ENCODE measurements around the gene BPIFB1.

BPIFB1 gene

DNA sequence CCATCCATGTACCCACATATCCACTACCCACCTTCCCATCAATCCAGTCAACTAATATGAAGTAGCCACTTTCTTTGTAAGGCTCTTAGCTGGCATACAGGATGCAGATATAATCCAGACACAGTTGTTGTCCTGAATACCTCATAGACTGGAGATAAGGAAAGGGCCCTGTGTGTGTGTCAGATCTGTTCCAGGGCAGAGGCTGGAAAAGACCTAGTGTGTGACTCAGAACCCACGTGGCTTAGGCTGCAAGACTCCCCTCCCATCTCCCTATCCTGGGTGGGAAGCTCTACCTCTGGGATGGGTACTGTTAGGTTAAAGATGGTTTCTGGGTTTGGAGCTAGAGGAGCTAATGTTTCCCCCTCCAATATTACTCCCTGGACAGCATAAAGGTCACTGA, 43.6 kb upstream of the BPIFB1 start:
- Mint-ChIP-seq H3K4me3 (no peak overlapping the region), H3K27ac (no peak overlapping the region), H3K4me1 (no peaks in the 10 kb centered on the region), H3K27me3 (ENCODE audit: low read depth) (peaks cover 37% of the 10 kb centered on the region), H3K36me3 (ENCODE audit: low read depth) (no peaks in the 10 kb centered on the region), H3K9me3 (no peaks in the 10 kb centered on the region)
- TF ChIP-seq, protein P1, sequence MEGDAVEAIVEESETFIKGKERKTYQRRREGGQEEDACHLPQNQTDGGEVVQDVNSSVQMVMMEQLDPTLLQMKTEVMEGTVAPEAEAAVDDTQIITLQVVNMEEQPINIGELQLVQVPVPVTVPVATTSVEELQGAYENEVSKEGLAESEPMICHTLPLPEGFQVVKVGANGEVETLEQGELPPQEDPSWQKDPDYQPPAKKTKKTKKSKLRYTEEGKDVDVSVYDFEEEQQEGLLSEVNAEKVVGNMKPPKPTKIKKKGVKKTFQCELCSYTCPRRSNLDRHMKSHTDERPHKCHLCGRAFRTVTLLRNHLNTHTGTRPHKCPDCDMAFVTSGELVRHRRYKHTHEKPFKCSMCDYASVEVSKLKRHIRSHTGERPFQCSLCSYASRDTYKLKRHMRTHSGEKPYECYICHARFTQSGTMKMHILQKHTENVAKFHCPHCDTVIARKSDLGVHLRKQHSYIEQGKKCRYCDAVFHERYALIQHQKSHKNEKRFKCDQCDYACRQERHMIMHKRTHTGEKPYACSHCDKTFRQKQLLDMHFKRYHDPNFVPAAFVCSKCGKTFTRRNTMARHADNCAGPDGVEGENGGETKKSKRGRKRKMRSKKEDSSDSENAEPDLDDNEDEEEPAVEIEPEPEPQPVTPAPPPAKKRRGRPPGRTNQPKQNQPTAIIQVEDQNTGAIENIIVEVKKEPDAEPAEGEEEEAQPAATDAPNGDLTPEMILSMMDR (IDR thresholded peaks at IDR 0.05; ENCODE audit: unreplicated experiment in 3 of 3): no peak

DNA sequence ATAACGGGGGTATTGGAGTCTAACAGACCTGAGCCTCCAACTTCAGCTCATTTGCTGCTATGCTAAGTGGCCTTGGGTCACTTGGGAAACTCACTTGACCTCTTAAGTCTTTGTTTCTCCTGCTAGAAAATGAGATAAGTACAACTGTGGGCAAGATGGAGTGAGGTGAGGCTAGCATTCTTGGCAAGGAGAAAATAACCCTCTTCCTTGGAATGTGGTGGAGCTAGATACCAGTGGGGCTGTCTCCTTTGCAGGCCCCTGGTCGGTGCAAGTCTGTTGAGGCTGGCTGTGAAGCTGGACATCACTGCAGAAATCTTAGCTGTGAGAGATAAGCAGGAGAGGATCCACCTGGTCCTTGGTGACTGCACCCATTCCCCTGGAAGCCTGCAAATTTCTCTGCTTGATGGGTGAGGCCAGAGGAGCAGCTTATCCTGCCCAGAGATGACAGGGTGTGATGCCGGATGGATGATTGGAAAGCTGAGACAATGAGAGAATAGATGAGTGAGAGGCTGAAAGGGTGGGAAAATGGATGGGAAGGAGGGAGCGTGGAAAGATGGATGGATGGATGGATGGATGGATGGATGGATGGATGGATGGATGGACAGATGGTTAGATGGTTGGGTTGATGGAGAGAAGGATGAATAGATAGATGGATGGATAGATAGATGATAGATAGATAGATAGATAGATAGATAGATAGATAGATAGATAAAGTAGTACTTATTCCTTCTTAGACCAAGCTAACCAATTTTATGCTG, 42.9 kb upstream of the BPIFB1 start:
- H3K9me3 Mint-ChIP-seq: no peaks in the 10 kb centered on the region
- no peak overlapping the region for H3K27ac Mint-ChIP-seq
- no peaks in the 10 kb centered on the region for H3K36me3 Mint-ChIP-seq (ENCODE audit: low read depth)
- H3K4me3 Mint-ChIP-seq: no peak overlapping the region
- peaks cover 34% of the 10 kb centered on the region for H3K27me3 Mint-ChIP-seq (ENCODE audit: low read depth)
- H3K4me1 Mint-ChIP-seq: no peaks in the 10 kb centered on the region
- TF ChIP-seq, protein P1 (IDR thresholded peaks at IDR 0.05; ENCODE audit: unreplicated experiment in 3 of 3): no peak

DNA sequence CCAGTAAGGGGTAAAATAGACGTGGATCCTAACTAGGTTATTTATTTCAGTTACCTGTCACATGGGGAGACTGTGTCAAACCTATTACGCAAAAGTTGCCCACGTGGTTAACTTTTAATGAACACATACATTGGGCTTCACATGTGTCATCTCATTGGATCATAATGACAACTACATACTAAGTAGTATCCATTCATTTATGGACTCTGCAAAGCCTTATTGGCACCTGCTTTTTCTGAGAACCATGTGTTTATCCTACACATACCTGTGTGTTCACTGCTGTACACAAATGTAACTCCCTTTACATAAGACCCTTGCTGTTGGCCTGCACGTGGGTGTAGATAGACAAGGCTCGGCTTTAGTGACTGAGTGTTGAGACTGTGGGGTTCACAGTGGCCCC, 42.1 kb upstream of the BPIFB1 start:
- Mint-ChIP-seq H3K4me3 (no peak overlapping the region), H3K9me3 (no peaks in the 10 kb centered on the region), H3K27ac (no peak overlapping the region), H3K27me3 (ENCODE audit: low read depth) (peaks cover 26% of the 10 kb centered on the region), H3K36me3 (ENCODE audit: low read depth) (no peaks in the 10 kb centered on the region), H3K4me1 (no peaks in the 10 kb centered on the region)
- TF ChIP-seq, protein P1 (IDR thresholded peaks at IDR 0.05; ENCODE audit: unreplicated experiment in 3 of 3): no peak

DNA sequence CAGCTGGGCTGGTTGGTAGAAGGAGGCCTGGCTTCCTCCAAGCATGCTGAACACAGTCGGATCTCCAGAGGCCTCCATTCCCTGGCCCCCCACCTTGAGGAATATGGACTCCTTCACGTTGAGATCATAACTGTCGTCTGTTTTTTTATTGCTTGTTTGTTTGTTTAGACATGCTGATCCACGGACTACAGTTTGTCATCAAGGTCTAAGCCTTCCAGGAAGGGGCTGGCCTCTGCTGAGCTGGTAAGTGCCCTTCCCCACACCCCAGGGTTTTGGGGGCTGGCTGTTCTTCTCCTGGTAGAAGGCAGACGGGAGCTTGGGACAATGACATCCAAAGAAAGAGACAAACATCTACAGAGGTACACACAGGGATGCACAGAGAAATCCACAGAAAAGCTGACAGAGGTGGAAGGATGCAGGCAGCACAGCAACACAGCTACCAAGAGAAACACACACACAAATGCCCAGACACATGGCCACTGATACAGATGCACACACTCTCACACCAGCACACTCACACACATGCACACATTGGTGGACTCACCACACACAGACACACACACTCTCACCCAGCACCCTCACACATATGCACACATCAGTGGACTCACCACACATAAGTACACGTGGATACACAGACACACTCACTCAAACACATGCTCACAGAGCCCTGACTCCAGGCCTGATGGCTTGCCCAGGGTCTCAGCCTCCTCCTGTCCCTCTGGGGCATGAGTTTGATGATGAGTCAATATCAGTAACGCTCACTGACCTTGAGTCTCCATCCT, 40.5 kb upstream of the BPIFB1 start:
- TF ChIP-seq, protein P1 (IDR thresholded peaks at IDR 0.05; ENCODE audit: unreplicated experiment in 3 of 3): no peak
- Mint-ChIP-seq H3K27me3 (ENCODE audit: low read depth) (peaks cover 23% of the 10 kb centered on the region), H3K27ac (no peak overlapping the region), H3K4me1 (no peaks in the 10 kb centered on the region), H3K4me3 (peak overlapping the region in 1 of 3 experiments; percentile 3), H3K9me3 (no peaks in the 10 kb centered on the region), H3K36me3 (ENCODE audit: low read depth) (no peaks in the 10 kb centered on the region)

DNA sequence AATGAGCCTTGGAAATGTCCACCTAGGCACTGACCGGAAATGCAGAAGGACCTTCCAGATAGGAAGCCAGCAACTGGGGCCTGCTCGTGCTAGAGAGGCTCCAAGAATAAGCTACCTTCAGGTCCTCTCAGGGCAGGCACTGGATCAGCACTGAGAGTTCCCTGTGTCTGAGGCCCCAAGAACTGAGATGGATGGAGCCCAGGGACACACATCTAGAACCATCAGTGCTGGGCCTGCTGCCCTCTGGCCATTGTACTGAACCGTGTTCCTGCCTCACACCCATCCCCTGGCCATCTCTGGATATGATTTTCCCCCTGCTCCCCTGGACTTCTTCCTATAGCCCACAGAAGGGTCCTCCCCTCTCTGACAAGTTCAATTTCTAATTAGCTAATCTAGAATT, 36.9 kb upstream of the BPIFB1 start:
- Mint-ChIP-seq H3K27me3 (ENCODE audit: low read depth) (peaks cover 18% of the 10 kb centered on the region), H3K9me3 (no peaks in the 10 kb centered on the region), H3K36me3 (ENCODE audit: low read depth) (no peaks in the 10 kb centered on the region), H3K4me3 (no peak overlapping the region), H3K4me1 (no peaks in the 10 kb centered on the region), H3K27ac (no peak overlapping the region)
- TF ChIP-seq, protein P1 (IDR thresholded peaks at IDR 0.05; ENCODE audit: unreplicated experiment in 3 of 3): no peak
